CD4-positive, alpha-beta T cell (primary cell): ENCODE measurements around the gene SLC1A4. TPM values are rescaled to one million over a fixed set of nuclear protein-coding genes. Genes with fewer than 3 reads are reported as not detected.

Experiments used
- ATAC-seq: fragments of 200-7000 bp; cut with Tn5 transposase; one replicate; pipeline ENCODE4 v1.10.0; 2022; ENCODE audit warnings: mild to moderate bottlenecking; ENCODE audit not compliant: poor library complexity
- CTCF ChIA-PET: fragments of 350-600 bp; sonication (Branson Sonifier 250); formaldehyde crosslinking; loops from one replicate; lab custom pipeline; 2021; ENCODE audit warnings: antibody characterized with exemption, inconsistent platforms; lab: Charles Lee
- POLR2A ChIA-PET: fragments of 350-600 bp; sonication (Branson Sonifier 250); formaldehyde crosslinking; loops from one replicate; lab custom pipeline; 2021; ENCODE audit warnings: antibody characterized with exemption, inconsistent platforms; lab: Charles Lee
- DNase-seq, 14 experiments: peaks; one replicate each; pipeline ENCODE4 v3.0.0-alpha.2; 2013 to 2020; ENCODE audit warnings: mixed read lengths in 2 of 14
- H3K27ac ChIP-seq, 2 donors: one replicate each; pipeline versions ENCODE4 v1.5.1 to v1.7.0; 2013; ENCODE audit warnings: low read length in 2 of 2, low read depth in 1 of 2, mild to moderate bottlenecking in 1 of 2
- H3K27me3 ChIP-seq, 2 experiments: 1 replicate in 1 of 2; 2 replicates in 1 of 2; pipeline versions ENCODE4 v1.6.1 to v1.7.0; 2013; ENCODE audit warnings: low read length in 2 of 2, control low read depth in 1 of 2, mild to moderate bottlenecking in 1 of 2, moderate library complexity in 1 of 2; ENCODE audit not compliant: insufficient read depth in 2 of 2, control insufficient read depth in 1 of 2
- H3K36me3 ChIP-seq: one replicate; pipeline ENCODE4 v1.6.1; 2013; ENCODE audit warnings: low read length, control low read depth; ENCODE audit not compliant: insufficient read depth
- H3K4me1 ChIP-seq: one replicate; pipeline ENCODE4 v1.6.1; 2013; ENCODE audit warnings: low read length, control low read depth; ENCODE audit not compliant: insufficient read depth
- H3K4me3 ChIP-seq: one replicate; pipeline ENCODE4 v1.5.1; 2013; ENCODE audit warnings: mild to moderate bottlenecking, low read length, moderate library complexity
- H3K9me3 ChIP-seq, 2 experiments: 1 replicate in 1 of 2; 2 replicates in 1 of 2; pipeline versions ENCODE4 v1.6.1 to v1.7.0; 2013; ENCODE audit warnings: low read length in 2 of 2, mild to moderate bottlenecking in 2 of 2, control low read depth in 1 of 2, moderate library complexity in 1 of 2; ENCODE audit not compliant: control insufficient read depth in 1 of 2, insufficient read depth in 1 of 2
- H3K27ac Mint-ChIP-seq: one replicate; pipeline ENCODE4 v1.8.0; 2020; ENCODE audit warnings: mixed read lengths
- H3K27me3 Mint-ChIP-seq: one replicate; pipeline ENCODE4 v1.8.0; 2021; ENCODE audit warnings: mixed read lengths
- H3K36me3 Mint-ChIP-seq: one replicate; pipeline ENCODE4 v1.8.0; 2021; ENCODE audit warnings: low read depth, mixed read lengths
- H3K4me1 Mint-ChIP-seq: one replicate; pipeline ENCODE4 v1.8.0; 2021; ENCODE audit warnings: low read depth, mixed read lengths
- H3K4me3 Mint-ChIP-seq: one replicate; pipeline ENCODE4 v1.8.0; 2020; ENCODE audit warnings: mild to moderate bottlenecking, mixed read lengths
- H3K9me3 Mint-ChIP-seq: one replicate; pipeline ENCODE4 v1.8.0; 2020; ENCODE audit warnings: mixed read lengths
- intact Hi-C, 2 experiments: fragments of 100-400 bp; cut with DNase I in 1 of 2; cut with micrococcal nuclease in 1 of 2; formaldehyde crosslinking; loops; one replicate each; pipeline versions ENCODE4 v1.15.1 to v1.9.0; 2023 to 2025; cut with DNase I, micrococcal nuclease
- total RNA-seq, 174 experiments: library from RNA in 2 of 174; stranded (reverse) in 2 of 174; gene quantifications; one replicate each; pipeline ENCODE4 v1.2.3 and lab custom pipeline; 2021 to 2026
- TF ChIP-seq, protein P1 (sequence below): fragments of 200-600 bp; IDR thresholded peaks from one replicate; pipeline ENCODE4 v1.8.0; 2022; ENCODE audit warnings: antibody characterized with exemption, mild to moderate bottlenecking

Gene SLC1A4
- total RNA-seq, 2 experiments from 2014 or later = 2.4 to 2.8 TPM

DNA sequence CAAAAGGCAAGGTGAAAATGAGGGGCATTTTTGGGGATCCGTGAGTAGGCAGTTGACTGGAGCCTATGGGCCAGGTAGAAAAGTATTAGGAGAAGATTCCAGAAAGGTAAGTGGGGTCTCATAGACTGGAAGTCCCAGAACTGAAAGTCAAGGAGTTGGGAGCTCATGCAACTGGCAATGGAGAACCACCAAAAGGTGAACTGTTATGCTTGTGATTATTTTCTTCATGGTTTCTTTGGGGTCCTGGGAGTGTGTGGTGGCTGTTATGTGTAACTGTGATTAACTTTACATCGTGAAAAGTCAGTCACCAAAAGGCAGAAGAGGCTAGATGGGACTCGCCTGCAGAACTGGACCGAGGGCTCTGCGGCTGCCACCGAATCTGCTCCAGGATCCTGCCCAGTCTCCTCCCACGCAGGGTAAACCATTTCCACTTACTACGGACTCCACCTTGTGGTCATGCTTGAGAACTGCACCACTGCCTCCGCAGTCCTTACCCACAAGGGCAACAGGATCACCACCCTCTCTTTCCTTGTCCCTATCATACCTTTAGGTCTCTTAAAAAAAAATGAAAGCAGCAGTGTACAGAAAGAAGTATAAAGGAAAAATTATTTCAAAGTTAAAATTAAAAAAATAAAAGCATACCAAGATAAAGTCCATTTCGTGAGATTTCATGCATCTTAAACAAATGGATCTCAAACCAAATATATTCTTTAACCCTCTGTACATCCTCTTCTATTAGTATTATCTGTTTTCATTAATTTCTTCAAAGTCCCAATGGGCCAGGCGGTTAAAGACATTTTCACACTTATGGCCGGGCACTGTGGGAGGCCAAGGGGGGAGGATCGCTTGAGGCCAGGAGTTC, 51.4 kb downstream of the SLC1A4 start:
- Mint-ChIP-seq H3K4me1 (peaks cover 13% of the 10 kb centered on the region), H3K9me3 (peaks cover 3% of the 10 kb centered on the region), H3K27me3 (no peaks in the 10 kb centered on the region), H3K27ac (no peak overlapping the region), H3K36me3 (peaks cover 34% of the 10 kb centered on the region), H3K4me3 (peak overlapping the region; percentile 34)
- TF ChIP-seq, protein P1, sequence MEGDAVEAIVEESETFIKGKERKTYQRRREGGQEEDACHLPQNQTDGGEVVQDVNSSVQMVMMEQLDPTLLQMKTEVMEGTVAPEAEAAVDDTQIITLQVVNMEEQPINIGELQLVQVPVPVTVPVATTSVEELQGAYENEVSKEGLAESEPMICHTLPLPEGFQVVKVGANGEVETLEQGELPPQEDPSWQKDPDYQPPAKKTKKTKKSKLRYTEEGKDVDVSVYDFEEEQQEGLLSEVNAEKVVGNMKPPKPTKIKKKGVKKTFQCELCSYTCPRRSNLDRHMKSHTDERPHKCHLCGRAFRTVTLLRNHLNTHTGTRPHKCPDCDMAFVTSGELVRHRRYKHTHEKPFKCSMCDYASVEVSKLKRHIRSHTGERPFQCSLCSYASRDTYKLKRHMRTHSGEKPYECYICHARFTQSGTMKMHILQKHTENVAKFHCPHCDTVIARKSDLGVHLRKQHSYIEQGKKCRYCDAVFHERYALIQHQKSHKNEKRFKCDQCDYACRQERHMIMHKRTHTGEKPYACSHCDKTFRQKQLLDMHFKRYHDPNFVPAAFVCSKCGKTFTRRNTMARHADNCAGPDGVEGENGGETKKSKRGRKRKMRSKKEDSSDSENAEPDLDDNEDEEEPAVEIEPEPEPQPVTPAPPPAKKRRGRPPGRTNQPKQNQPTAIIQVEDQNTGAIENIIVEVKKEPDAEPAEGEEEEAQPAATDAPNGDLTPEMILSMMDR = peak; percentile 95
- H3K9me3 ChIP-seq = peaks cover 5 to 6% of the 10 kb centered on the region in 2 experiments
- no peaks in the 10 kb centered on the region for H3K27me3 ChIP-seq
- H3K36me3 ChIP-seq = peaks cover 4% of the 10 kb centered on the region
- peak; percentile 60 to 88 (median 69) for DNase-seq
- no peak overlapping the region for H3K4me3 ChIP-seq
- peak; percentile 100 for ATAC-seq
- peaks cover 5% of the 10 kb centered on the region for H3K4me1 ChIP-seq
- ChIA-PET POLR2A (no interaction called here), CTCF (interaction anchor here (5.1 kb wide), 1 partner anchor 123 kb away, joined by 28 read pairs; no protein-coding TSS in a partner anchor)
- H3K27ac ChIP-seq = no peak overlapping the region
- intact Hi-C loops = loop anchor here (1.0 to 2.0 kb wide), 2 partner anchors 62 to 123 kb away; no protein-coding TSS in a partner anchor

- Mint-ChIP-seq H3K27me3 (no peaks in the 10 kb centered on the region), H3K4me1 (peaks cover 13% of the 10 kb centered on the region), H3K4me3 (no peak overlapping the region), H3K27ac (no peak overlapping the region), H3K9me3 (peaks cover 3% of the 10 kb centered on the region), H3K36me3 (peaks cover 48% of the 10 kb centered on the region)
- TF ChIP-seq, protein P1 = no peak
- POLR2A ChIA-PET = interaction anchor here (0.6 to 1.8 kb wide), 3 partner anchors 13 to 501 kb away, joined by 3 to 14 read pairs (median 4); partner anchors contain the start of gene CEP68
- ATAC-seq (no peak), DNase-seq (no peak)
- H3K27me3 ChIP-seq = no peaks in the 10 kb centered on the region
- peaks cover 5 to 6% of the 10 kb centered on the region in 2 experiments for H3K9me3 ChIP-seq
- peaks cover 5% of the 10 kb centered on the region for H3K4me1 ChIP-seq
- no peak overlapping the region for H3K27ac ChIP-seq
- peaks cover 6% of the 10 kb centered on the region for H3K36me3 ChIP-seq
- no peak overlapping the region for H3K4me3 ChIP-seq
- intact Hi-C loops = no loop called here
- CTCF ChIA-PET = interaction anchor here (1.3 to 5.1 kb wide), 2 partner anchors 64 to 126 kb away, joined by 4 to 28 read pairs; no protein-coding TSS in a partner anchor
Measured at GRCh38 chr2:65043001-65043400, 53.8 kb downstream of the SLC1A4 start.

DNA sequence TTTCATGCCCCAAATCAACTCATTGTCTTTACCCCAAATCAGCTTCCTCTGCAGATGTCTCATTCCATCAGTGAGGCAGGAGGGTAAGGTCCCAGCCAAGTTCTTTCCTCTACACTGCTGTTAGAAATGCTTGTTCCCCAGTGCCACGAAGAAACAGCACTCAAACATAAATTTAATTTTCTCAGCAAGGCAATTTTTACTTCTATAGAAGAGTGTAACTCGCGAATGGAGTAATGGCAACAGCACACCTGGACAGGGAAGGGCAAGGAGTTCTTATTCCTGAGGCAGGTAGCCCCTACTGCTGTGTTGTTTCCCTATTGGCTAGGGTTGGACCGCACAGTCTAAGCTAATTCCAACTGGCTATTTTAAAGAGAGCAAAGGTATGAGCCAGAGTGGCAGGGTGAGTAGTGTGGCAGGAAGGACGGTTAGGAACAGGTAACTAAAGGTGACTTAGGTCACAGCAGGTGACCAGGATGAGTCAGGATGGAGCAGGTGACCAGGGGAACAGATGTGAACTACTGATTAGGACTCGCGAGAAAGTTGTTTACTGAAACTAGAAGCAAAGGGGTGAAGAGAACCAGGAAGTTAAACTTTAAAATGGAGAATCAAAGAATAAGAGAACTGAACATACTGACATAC, 55.0 kb downstream of the SLC1A4 start:
- H3K36me3 Mint-ChIP-seq = peaks cover 52% of the 10 kb centered on the region
- Histone ChIP-seq H3K9me3 (peaks cover 5 to 6% of the 10 kb centered on the region in 2 experiments), H3K27me3 (no peaks in the 10 kb centered on the region), H3K4me3 (no peak overlapping the region), H3K27ac (no peak overlapping the region), H3K4me1 (peaks cover 5% of the 10 kb centered on the region), H3K36me3 (peaks cover 6% of the 10 kb centered on the region)
- no peak for DNase-seq
- CTCF ChIA-PET = interaction anchor here (1.0 to 5.1 kb wide), 2 partner anchors 11 to 127 kb away, joined by 3 to 28 read pairs; no protein-coding TSS in a partner anchor
- no peak overlapping the region for H3K4me3 Mint-ChIP-seq
- H3K27me3 Mint-ChIP-seq = no peaks in the 10 kb centered on the region
- TF ChIP-seq, protein P1 = no peak
- intact Hi-C loops = no loop called here
- no peak for ATAC-seq
- peaks cover 3% of the 10 kb centered on the region for H3K9me3 Mint-ChIP-seq
- H3K4me1 Mint-ChIP-seq = peaks cover 13% of the 10 kb centered on the region
- POLR2A ChIA-PET = no interaction called here
- no peak overlapping the region for H3K27ac Mint-ChIP-seq
